CD4-positive, alpha-beta memory T cell (primary cell): ENCODE measurements around the gene HSPB7. TPM values are rescaled to one million over a fixed set of nuclear protein-coding genes. Genes with fewer than 3 reads are reported as not detected.
"Not testable (repeated sequence)": the region's sequence is repeated elsewhere in the genome, so short reads cannot be mapped to it uniquely, and the experiment has no call there.

Experiments
- CTCF ChIA-PET: fragments of 350-600 bp; sonication (Branson Sonifier 250); formaldehyde crosslinking; loops from one replicate; lab custom pipeline; 2021; ENCODE audit warnings: inconsistent platforms; ENCODE audit not compliant: partially characterized antibody; lab: Charles Lee
- POLR2A ChIA-PET: fragments of 350-600 bp; sonication (Branson Sonifier 250); formaldehyde crosslinking; loops from one replicate; lab custom pipeline; 2021; ENCODE audit not compliant: partially characterized antibody; lab: Charles Lee
- DNase-seq, 5 donors: peaks; one replicate each; pipeline versions ENCODE4 v3.0.0 to v3.0.0-alpha.2; 2020 to 2022; ENCODE audit warnings: mixed read lengths in 1 of 5
- H3K27ac ChIP-seq: one replicate; pipeline ENCODE4 v1.7.0; 2013; ENCODE audit warnings: low read depth, low read length
- H3K27me3 ChIP-seq: 2 replicates; pipeline ENCODE4 v1.7.0; 2013; ENCODE audit warnings: mild to moderate bottlenecking, low read length, moderate library complexity; ENCODE audit not compliant: insufficient read depth
- H3K36me3 ChIP-seq: 2 replicates; pipeline ENCODE4 v1.7.0; 2013; ENCODE audit warnings: mild to moderate bottlenecking, low read length, moderate library complexity; ENCODE audit not compliant: insufficient read depth
- H3K4me1 ChIP-seq: 2 replicates; pipeline ENCODE4 v1.7.0; 2013; ENCODE audit warnings: mild to moderate bottlenecking, low read length, moderate library complexity; ENCODE audit not compliant: insufficient read depth
- H3K4me3 ChIP-seq, 2 donors: one replicate each; pipeline ENCODE4 v1.7.0; 2013; ENCODE audit warnings: low read length in 2 of 2, mild to moderate bottlenecking in 1 of 2
- H3K9me3 ChIP-seq, 2 donors: one replicate each; pipeline ENCODE4 v1.7.0; 2013; ENCODE audit warnings: low read length in 2 of 2, control low read depth in 1 of 2; ENCODE audit not compliant: control insufficient read depth in 1 of 2
- H3K27ac Mint-ChIP-seq, 7 donors: one replicate each; pipeline ENCODE4 v1.8.0; 2020 to 2021; ENCODE audit warnings: mixed read lengths in 7 of 7, mild to moderate bottlenecking in 6 of 7, inconsistent platforms in 3 of 7, moderate library complexity in 3 of 7
- H3K27me3 Mint-ChIP-seq, 2 donors: one replicate each; pipeline ENCODE4 v1.8.0; 2020 to 2021; ENCODE audit warnings: mixed read lengths in 2 of 2
- H3K36me3 Mint-ChIP-seq, 2 donors: one replicate each; pipeline ENCODE4 v1.8.0; 2020 to 2021; ENCODE audit warnings: mixed read lengths in 2 of 2, inconsistent platforms in 1 of 2, mild to moderate bottlenecking in 1 of 2
- H3K4me1 Mint-ChIP-seq, 4 donors: one replicate each; pipeline ENCODE4 v1.8.0; 2020 to 2021; ENCODE audit warnings: mixed read lengths in 4 of 4, mild to moderate bottlenecking in 1 of 4
- H3K4me3 Mint-ChIP-seq, 8 donors: one replicate each; pipeline ENCODE4 v1.8.0; 2020 to 2021; ENCODE audit warnings: mixed read lengths in 8 of 8, mild to moderate bottlenecking in 7 of 8, moderate library complexity in 6 of 8, inconsistent platforms in 3 of 8
- H3K9me3 Mint-ChIP-seq, 8 donors: one replicate each; pipeline ENCODE4 v1.8.0; 2020 to 2021; ENCODE audit warnings: mixed read lengths in 8 of 8, mild to moderate bottlenecking in 5 of 8, inconsistent platforms in 3 of 8, moderate library complexity in 1 of 8
- intact Hi-C: fragments of 100-400 bp; cut with micrococcal nuclease; formaldehyde crosslinking; loops from one replicate; pipeline ENCODE4 v1.15.1; 2023
- polyA plus RNA-seq, 2 donors: library from polyadenylated mRNA; unstranded; fragments of 300-500 nt; fragmentation: Illumina TruSeq; gene quantifications; one replicate each; pipeline ENCODE4 v1.2.3, GENCODE V29; 2021
- total RNA-seq, 2 experiments: library from RNA; stranded (reverse); gene quantifications; one replicate each; pipeline ENCODE4 v1.2.3, GENCODE V29; 2021

Gene HSPB7
- total and polyA plus RNA-seq, 4 experiments from 2014 or later, result not detected

- Histone ChIP-seq H3K27me3 (no peaks in the 10 kb centered on the region), H3K27ac (no peak overlapping the region), H3K4me1 (peaks cover 5% of the 10 kb centered on the region), H3K9me3 (no peaks in the 10 kb centered on the region), H3K36me3 (no peaks in the 10 kb centered on the region), H3K4me3 (no peak overlapping the region)
- no peak overlapping the region for H3K27ac Mint-ChIP-seq
- peaks cover 0 to 5% (median 1%) of the 10 kb centered on the region in 4 donors for H3K4me1 Mint-ChIP-seq
- H3K9me3 Mint-ChIP-seq, result no peaks in the 10 kb centered on the region
- POLR2A ChIA-PET, result no interaction called here
- intact Hi-C loops, result no loop called here
- H3K36me3 Mint-ChIP-seq, result no peaks in the 10 kb centered on the region
- peak overlapping the region in 5 of 8 donors; percentile 3 to 70 (median 43) for H3K4me3 Mint-ChIP-seq
- peak in 3 of 5 donors; percentile 16 to 58 (median 21) for DNase-seq
- CTCF ChIA-PET, result no interaction called here
- peaks cover 11 to 20% of the 10 kb centered on the region in 2 donors for H3K27me3 Mint-ChIP-seq
These were observed 30.8 kb upstream of the HSPB7 start for GRCh38 chr1:16048573-16049189.

GRCh38 chr1:16047791-16048475 lies 30.1 kb upstream of the HSPB7 start:
- Histone ChIP-seq H3K4me3 (no peak overlapping the region), H3K27me3 (no peaks in the 10 kb centered on the region), H3K9me3 (no peaks in the 10 kb centered on the region), H3K36me3 (no peaks in the 10 kb centered on the region), H3K27ac (no peak overlapping the region), H3K4me1 (peaks cover 5% of the 10 kb centered on the region)
- intact Hi-C loops, result no loop called here
- peak overlapping the region in 5 of 8 donors; percentile 0 to 60 (median 49) for H3K4me3 Mint-ChIP-seq
- H3K9me3 Mint-ChIP-seq, result no peaks in the 10 kb centered on the region
- H3K36me3 Mint-ChIP-seq, result no peaks in the 10 kb centered on the region
- peaks cover 0 to 5% (median 1%) of the 10 kb centered on the region in 4 donors for H3K4me1 Mint-ChIP-seq
- no peak overlapping the region for H3K27ac Mint-ChIP-seq
- POLR2A ChIA-PET, result no interaction called here
- CTCF ChIA-PET, result interaction anchor here (1.1 kb wide), 1 partner anchor 38 kb away, joined by 3 read pairs; no protein-coding TSS in a partner anchor
- no peak for DNase-seq
- peaks cover 13 to 23% of the 10 kb centered on the region in 2 donors for H3K27me3 Mint-ChIP-seq

GRCh38 chr1:16046842-16047241 lies 29.0 kb upstream of the HSPB7 start:
- H3K4me3 Mint-ChIP-seq, result no peak overlapping the region
- CTCF ChIA-PET, result interaction anchor here (1.1 kb wide), 1 partner anchor 37 kb away, joined by 3 read pairs; no protein-coding TSS in a partner anchor
- POLR2A ChIA-PET, result no interaction called here

GRCh38 chr1:16043950-16044349 lies 26.1 kb upstream of the HSPB7 start:
- Mint-ChIP-seq H3K36me3 (no peaks in the 10 kb centered on the region), H3K4me1 (peaks cover 0 to 5% (median 1%) of the 10 kb centered on the region in 4 donors), H3K9me3 (no peaks in the 10 kb centered on the region), H3K27me3 (peaks cover 4 to 14% of the 10 kb centered on the region in 2 donors), H3K27ac (no peak overlapping the region), H3K4me3 (no peak overlapping the region)
- peak in 1 of 5 donors; percentile 28 for DNase-seq
- H3K9me3 ChIP-seq, result no peaks in the 10 kb centered on the region
- CTCF ChIA-PET, result interaction anchor here (1.6 kb wide), 1 partner anchor 11 kb away, joined by 3 read pairs; no protein-coding TSS in a partner anchor
- intact Hi-C loops, result no loop called here
- no peaks in the 10 kb centered on the region for H3K36me3 ChIP-seq
- H3K27me3 ChIP-seq, result no peaks in the 10 kb centered on the region
- peaks cover 5% of the 10 kb centered on the region for H3K4me1 ChIP-seq
- H3K4me3 ChIP-seq, result no peak overlapping the region
- POLR2A ChIA-PET, result no interaction called here
- no peak overlapping the region for H3K27ac ChIP-seq

More at GRCh38 chr1:16046842-16047241, 29.0 kb upstream of the HSPB7 start:
- H3K36me3 ChIP-seq, result no peaks in the 10 kb centered on the region
- peaks cover 0 to 5% (median 1%) of the 10 kb centered on the region in 4 donors for H3K4me1 Mint-ChIP-seq
- no peak overlapping the region for H3K27ac ChIP-seq
- no peaks in the 10 kb centered on the region for H3K9me3 Mint-ChIP-seq
- intact Hi-C loops, result no loop called here
- H3K4me3 ChIP-seq, result no peak overlapping the region
- H3K9me3 ChIP-seq, result no peaks in the 10 kb centered on the region
- no peaks in the 10 kb centered on the region for H3K27me3 ChIP-seq
- no peak overlapping the region for H3K27ac Mint-ChIP-seq
- H3K4me1 ChIP-seq, result peaks cover 5% of the 10 kb centered on the region
- H3K27me3 Mint-ChIP-seq, result peaks cover 11 to 24% of the 10 kb centered on the region in 2 donors
- DNase-seq, result no peak
- no peaks in the 10 kb centered on the region for H3K36me3 Mint-ChIP-seq

- POLR2A ChIA-PET, result no interaction called here
- H3K4me1 ChIP-seq, result peaks cover under 1% of the 10 kb centered on the region
- H3K27ac Mint-ChIP-seq, result no peak within 1 kb of the TSS
- no peaks in the 10 kb centered on the region for H3K9me3 ChIP-seq
- peaks cover 0 to 5% (median 1%) of the 10 kb centered on the region in 4 donors for H3K4me1 Mint-ChIP-seq
- H3K27me3 Mint-ChIP-seq, result peaks cover 4 to 14% of the 10 kb centered on the region in 2 donors
- H3K27me3 ChIP-seq, result no peaks in the 10 kb centered on the region
- no peaks in the 10 kb centered on the region for H3K36me3 Mint-ChIP-seq
- H3K27ac ChIP-seq, result no peak within 1 kb of the TSS
- H3K4me3 Mint-ChIP-seq, result no peak within 1 kb of the TSS
- H3K36me3 ChIP-seq, result no peaks in the 10 kb centered on the region
- CTCF ChIA-PET, result interaction anchor here (1.6 kb wide), 1 partner anchor 11 kb away, joined by 3 read pairs; no protein-coding TSS in a partner anchor
- DNase-seq, result peak in 1 of 5 donors; percentile 22
- no peak within 1 kb of the TSS for H3K4me3 ChIP-seq
- intact Hi-C loops, result no loop called here
- no peaks in the 10 kb centered on the region for H3K9me3 Mint-ChIP-seq
These were observed 25.7 kb upstream of the HSPB7 start, which contains the start of gene CLCNKB for GRCh38 chr1:16043521-16043920. Gene CLCNKB, plus strand, starts transcription at chr1:16043782. Its CDS starts 711 bp downstream, at chr1:16044493.

- CTCF ChIA-PET, result interaction anchor here (1.5 to 1.6 kb wide), 2 partner anchors 12 to 251 kb away, joined by 3 read pairs; no protein-coding TSS in a partner anchor
- H3K4me3 Mint-ChIP-seq, result not testable (repeated sequence)
These were observed 24.8 kb upstream of the HSPB7 start for GRCh38 chr1:16042654-16043053.

GRCh38 chr1:16042096-16042495 lies 24.3 kb upstream of the HSPB7 start:
- no peaks in the 10 kb centered on the region for H3K4me1 ChIP-seq
- H3K4me3 ChIP-seq, result no peak overlapping the region
- H3K27ac ChIP-seq, result no peak overlapping the region
- H3K27me3 ChIP-seq, result no peaks in the 10 kb centered on the region
- no peaks in the 10 kb centered on the region for H3K36me3 ChIP-seq
- ChIA-PET CTCF (interaction anchor here (1.5 kb wide), 2 partner anchors 32 to 250 kb away, joined by 3 read pairs; no protein-coding TSS in a partner anchor), POLR2A (no interaction called here)
- peak in 1 of 5 donors; percentile 7 for DNase-seq
- Mint-ChIP-seq H3K4me3 (no peak overlapping the region), H3K27me3 (peaks cover 2 to 8% of the 10 kb centered on the region in 2 donors), H3K4me1 (no peaks in the 10 kb centered on the region), H3K27ac (no peak overlapping the region), H3K36me3 (no peaks in the 10 kb centered on the region), H3K9me3 (peaks cover 0 to 1% (median 0%) of the 10 kb centered on the region in 8 donors)
- H3K9me3 ChIP-seq, result no peaks in the 10 kb centered on the region
- intact Hi-C loops, result no loop called here

More at GRCh38 chr1:16042654-16043053, 24.8 kb upstream of the HSPB7 start:
- H3K27ac Mint-ChIP-seq, H3K36me3 Mint-ChIP-seq, H3K4me3 ChIP-seq, H3K9me3 ChIP-seq, H3K4me1 Mint-ChIP-seq, DNase-seq, H3K27me3 ChIP-seq, intact Hi-C loops, H3K4me1 ChIP-seq, H3K36me3 ChIP-seq, H3K9me3 Mint-ChIP-seq, POLR2A ChIA-PET, H3K27ac ChIP-seq: not testable (repeated sequence)
- H3K27me3 Mint-ChIP-seq, result peaks cover 4 to 12% of the 10 kb centered on the region in 2 donors
